PC-9 (cell line): ENCODE measurements around the gene SLX9.

Experiments used
- CTCF ChIP-seq: fragments of 200-600 bp; sonication (generic); conservative IDR thresholded peaks from 2 replicates; pipeline ENCODE4 v1.6.1; 2017; ENCODE audit warnings: mixed run types, antibody characterized with exemption, mild to moderate bottlenecking, moderate library complexity
- EZH2 ChIP-seq: fragments of 200-600 bp; sonication (generic); IDR thresholded peaks from 2 replicates; pipeline ENCODE4 v1.8.0; 2017; ENCODE audit warnings: antibody characterized with exemption, low read depth

- no peak for TF ChIP-seq CTCF
- TF ChIP-seq EZH2: no peak
Observed at GRCh38 chr21:44891631-44892031, 48.2 kb upstream of the SLX9 start.
